A549 treated with Hydrocortisone at 1 μM for 4 hours (cell line): ENCODE results near the gene LRRC74A. TPM values are rescaled to one million over a fixed set of nuclear protein-coding genes. Genes with fewer than 3 reads are reported as not detected.

Source experiments
- total RNA-seq: library from RNA; stranded (reverse); fragments of 200-300 nt; extraction: Qiagen RNA extraction; gene quantifications from 5 replicates; pipeline ENCODE4 v1.2.3, GENCODE V29; 2022

The LRRC74A gene
- not detected in 5 replicates for total RNA-seq

GRCh38 chr14:76826122-76826521, at the start of gene LRRC74A:
TSS of gene LRRC74A (plus strand) at chr14:76826408. CDS start at chr14:76826698, 290 bp downstream.

GRCh38 chr14:76812422-76813383, 13.5 kb upstream of the LRRC74A start, which contains the start of gene ANGEL1:
TSS of gene ANGEL1 (minus strand) at chr14:76812882. CDS start at chr14:76812827, 55 bp downstream.

Other genes starting within 250 kb of the LRRC74A start
- gene VASH1, start 64.9 kb upstream of the LRRC74A start, total RNA-seq, result 3.0 to 4.4 TPM (median 4.1 TPM) in 5 replicates
- gene ANGEL1, start 13.5 kb upstream of the LRRC74A start, total RNA-seq, result 6.2 to 8.7 TPM (median 8.0 TPM) in 5 replicates
- 12.4 to 18.4 TPM (median 16.5 TPM) in 5 replicates for gene IRF2BPL, start 202.3 kb downstream of the LRRC74A start, total RNA-seq